Measurements from ENCODE around the gene PRKAG2. TPM values are rescaled to one million over a fixed set of nuclear protein-coding genes. Genes with fewer than 3 reads are reported as not detected.

Gene PRKAG2
- total and polyA plus RNA-seq, 2 of the 13 experiments (the other 11 are each of a cell fraction or from before 2014, with no cell fraction given): 0.90 to 1.3 TPM

DNA sequence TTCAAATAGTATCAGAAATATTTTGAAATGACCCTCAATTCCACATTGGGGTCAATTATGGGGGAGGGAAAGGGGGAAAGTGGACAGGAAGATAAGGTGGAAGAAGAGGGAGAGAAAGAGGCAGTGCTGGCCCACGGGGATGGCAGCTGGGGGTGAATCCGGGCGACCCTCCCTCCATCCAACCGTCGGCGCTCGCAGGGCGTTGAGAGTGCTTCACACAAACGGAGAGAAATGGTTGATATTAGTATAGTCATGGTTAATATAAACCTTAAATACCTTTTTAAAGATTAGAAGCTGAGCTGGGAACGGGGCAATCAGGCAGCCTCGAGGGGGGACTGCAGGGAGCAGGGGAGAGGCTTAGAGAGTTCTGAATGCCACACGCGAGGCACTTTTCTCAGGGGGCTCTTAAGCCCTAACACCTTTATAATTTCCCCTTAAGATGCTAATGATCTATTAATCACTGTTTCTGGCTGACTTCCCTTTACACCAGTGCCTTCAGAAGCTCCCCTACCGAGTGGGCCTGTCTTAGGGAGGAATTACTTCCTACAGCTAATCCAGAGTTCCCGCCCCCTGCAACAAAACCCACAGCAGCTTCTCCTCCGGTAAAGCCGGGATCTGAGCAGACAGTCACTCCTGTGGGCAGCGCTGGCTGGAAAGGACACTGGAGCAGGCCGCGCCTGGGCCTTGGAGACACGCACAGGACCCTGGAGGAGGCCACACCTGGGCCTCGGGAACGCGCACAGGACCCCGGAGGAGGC, 39.5 kb downstream of the PRKAG2 start:
- Histone ChIP-seq H3K9ac (ENCODE audit: insufficient read depth, low read depth, low read length) (no peak overlapping the region), H3K27ac (ENCODE audit: extremely low read length, insufficient read depth, low read length) (no peak overlapping the region), H3K79me2 (ENCODE audit: insufficient read depth, low read length) (no peaks in the 10 kb centered on the region), H3K36me3 (replicated peaks in 1 of 2; ENCODE audit: control insufficient read depth in 1 of 2, insufficient read depth in 2 of 2, low read length in 2 of 2) (no peaks in the 10 kb centered on the region), H3K4me2 (ENCODE audit: low read depth, low read length) (no peak overlapping the region), H3K4me3 (replicated peaks in 1 of 3; ENCODE audit: insufficient read depth in 1 of 3, low read depth in 2 of 3, low read length in 3 of 3) (no peak overlapping the region), H4K20me1 (ENCODE audit: insufficient read depth, low read length) (no peaks in the 10 kb centered on the region), H3K4me1 (ENCODE audit: insufficient read depth, low read length) (no peaks in the 10 kb centered on the region), H3K27me3 (ENCODE audit: control insufficient read depth in 1 of 2, insufficient read depth in 2 of 2, low read length in 2 of 2) (peaks cover 2 to 28% of the 10 kb centered on the region in 2 experiments; a peak in 3 of 5 replicates), H3K9me3 (ENCODE audit: low read length) (no peaks in the 10 kb centered on the region), H2AFZ (ENCODE audit: low read length) (no peak overlapping the region)
- WGBS (ENCODE audit: low lambda C conversion rate): 52% methylated on average over 16 of the region's 25 CpGs
- DNase-seq (ENCODE audit: low spot score) (no peak), FAIRE-seq (no peak), ATAC-seq (no peak)
- POLR2A ChIA-PET: no interaction called here
- TF ChIP-seq, protein P1, sequence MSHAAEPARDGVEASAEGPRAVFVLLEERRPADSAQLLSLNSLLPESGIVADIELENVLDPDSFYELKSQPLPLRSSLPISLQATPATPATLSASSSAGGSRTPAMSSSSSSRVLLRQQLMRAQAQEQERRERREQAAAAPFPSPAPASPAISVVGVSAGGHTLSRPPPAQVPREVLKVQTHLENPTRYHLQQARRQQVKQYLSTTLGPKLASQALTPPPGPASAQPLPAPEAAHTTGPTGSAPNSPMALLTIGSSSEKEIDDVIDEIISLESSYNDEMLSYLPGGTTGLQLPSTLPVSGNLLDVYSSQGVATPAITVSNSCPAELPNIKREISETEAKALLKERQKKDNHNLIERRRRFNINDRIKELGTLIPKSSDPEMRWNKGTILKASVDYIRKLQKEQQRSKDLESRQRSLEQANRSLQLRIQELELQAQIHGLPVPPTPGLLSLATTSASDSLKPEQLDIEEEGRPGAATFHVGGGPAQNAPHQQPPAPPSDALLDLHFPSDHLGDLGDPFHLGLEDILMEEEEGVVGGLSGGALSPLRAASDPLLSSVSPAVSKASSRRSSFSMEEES (CRISPR knock-in tag; IDR thresholded peaks at IDR 0.05): no peak
- TF ChIP-seq GFI1 (CRISPR knock-in tag; IDR thresholded peaks at IDR 0.05; ENCODE audit: borderline replicate concordance): no peak
- no peak for TF ChIP-seq ZNF557 (CRISPR knock-in tag; IDR thresholded peaks at IDR 0.05)
- BruUV-seq (replicated peaks): no TSS peak
- intact Hi-C loops (cut with micrococcal nuclease; ENCODE audit: unreplicated experiment): no loop called here
- CTCF ChIA-PET (ENCODE audit: low intra/inter-chr PET ratio, low total read pairs): no interaction called here
- in situ Hi-C loops (cut with HindIII; ENCODE audit: extremely low pct_ligation_motif_present, low pct_unique_long_range_greater_than_20kb): no loop called here

- CTCF ChIA-PET (ENCODE audit: low intra/inter-chr PET ratio, low total read pairs): no interaction called here
- FAIRE-seq: no peak
- H3K9me3 ChIP-seq (ENCODE audit: low read length): no peaks in the 10 kb centered on the region
- WGBS (ENCODE audit: low lambda C conversion rate): 62% methylated on average over 10 of the region's 12 CpGs
- H3K4me2 ChIP-seq (ENCODE audit: low read depth, low read length): no peak overlapping the region
- H3K4me1 ChIP-seq (ENCODE audit: insufficient read depth, low read length): no peaks in the 10 kb centered on the region
- H3K9ac ChIP-seq (ENCODE audit: insufficient read depth, low read depth, low read length): no peak overlapping the region
- in situ Hi-C loops (cut with HindIII; ENCODE audit: extremely low pct_ligation_motif_present, low pct_unique_long_range_greater_than_20kb): no loop called here
- no peaks in the 10 kb centered on the region for H3K79me2 ChIP-seq (ENCODE audit: insufficient read depth, low read length)
- H2AFZ ChIP-seq (ENCODE audit: low read length): no peak overlapping the region
- no peak overlapping the region for H3K27ac ChIP-seq (ENCODE audit: extremely low read length, insufficient read depth, low read length)
- H3K4me3 ChIP-seq (replicated peaks in 1 of 3; ENCODE audit: insufficient read depth in 1 of 3, low read depth in 2 of 3, low read length in 3 of 3): no peak overlapping the region
- H3K36me3 ChIP-seq (replicated peaks in 1 of 2; ENCODE audit: control insufficient read depth in 1 of 2, insufficient read depth in 2 of 2, low read length in 2 of 2): no peaks in the 10 kb centered on the region
- no peaks in the 10 kb centered on the region for H4K20me1 ChIP-seq (ENCODE audit: insufficient read depth, low read length)
- intact Hi-C loops (cut with micrococcal nuclease; ENCODE audit: unreplicated experiment): no loop called here
- no peak for ATAC-seq
- DNase-seq (ENCODE audit: low spot score): no peak
- TF ChIP-seq TEAD2 (CRISPR knock-in tag; IDR thresholded peaks at IDR 0.05): no peak
- H3K27me3 ChIP-seq (ENCODE audit: control insufficient read depth in 1 of 2, insufficient read depth in 2 of 2, low read length in 2 of 2): peaks cover 2 to 28% of the 10 kb centered on the region in 2 experiments; a peak in 3 of 5 replicates
- BruUV-seq (replicated peaks): no TSS peak
- POLR2A ChIA-PET: no interaction called here
These were observed 40.0 kb downstream of the PRKAG2 start for GRCh38 chr7:151836927-151837205.
